Panc1 (cell line): ENCODE results near the gene BBC3. TPM values are rescaled to one million over a fixed set of nuclear protein-coding genes. Genes with fewer than 3 reads are reported as not detected.

ENCODE experiments used
- ATAC-seq: fragments of 200-7000 bp; cut with Tn5 transposase; 2 replicates; pipeline ENCODE4 v1.9.1; 2020; ENCODE audit warnings: mild to moderate bottlenecking, moderate library complexity
- BruUV-seq: library from RNA; stranded (reverse); fragments of 400-500 nt; replicated peaks from 2 replicates; lab custom pipeline; 2021; lab: Mats Ljungman, UMichigan
- CTCF ChIA-PET: fragments of 300-600 bp; sonication (Branson Sonifier 250); formaldehyde crosslinking; loops from one replicate; lab custom pipeline; 2022; ENCODE audit warnings: antibody characterized with exemption; lab: Charles Lee
- POLR2A ChIA-PET: fragments of 300-600 bp; sonication (Branson Sonifier 250); formaldehyde crosslinking; loops from one replicate; lab custom pipeline; 2022; ENCODE audit warnings: antibody characterized with exemption; lab: Charles Lee
- DNase-seq: peaks from one replicate; pipeline ENCODE4 v3.0.0-alpha.2; 2010; ENCODE audit warnings: low read depth, low spot score
- H3K27ac ChIP-seq: 2 replicates; pipeline ENCODE4 v1.5.1; 2011; ENCODE audit warnings: mild to moderate bottlenecking, low read length, inconsistent platforms
- H3K27me3 ChIP-seq: fragments of 200-500 bp; sonication (Bioruptor generic); 2 replicates; pipeline ENCODE4 v1.6.0; 2014; ENCODE audit warnings: low read length, inconsistent platforms; ENCODE audit not compliant: control insufficient read depth, insufficient read depth
- H3K36me3 ChIP-seq: fragments of 200-500 bp; sonication (Bioruptor generic); 2 replicates; pipeline ENCODE4 v1.5.1; 2014; ENCODE audit warnings: inconsistent platforms, mild to moderate bottlenecking, low read length, moderate library complexity; ENCODE audit not compliant: control insufficient read depth, insufficient read depth
- H3K4me1 ChIP-seq: 2 replicates; pipeline ENCODE4 v1.5.1; 2011; ENCODE audit warnings: inconsistent platforms, mild to moderate bottlenecking, low read length, moderate library complexity; ENCODE audit not compliant: control insufficient read depth, insufficient read depth
- H3K4me3 ChIP-seq, 2 experiments: 2 replicates each; pipeline ENCODE4 v1.5.1; 2011 to 2012; ENCODE audit warnings: low read depth in 2 of 2, low read length in 2 of 2, mild to moderate bottlenecking in 2 of 2, inconsistent platforms in 1 of 2, moderate library complexity in 1 of 2
- H3K9me3 ChIP-seq: fragments of 200-500 bp; sonication (Bioruptor generic); 2 replicates; pipeline ENCODE4 v1.5.1; 2014; ENCODE audit warnings: low read depth, mild to moderate bottlenecking, inconsistent platforms, low read length, moderate library complexity; ENCODE audit not compliant: control insufficient read depth, insufficient read depth
- POLR2AphosphoS5 ChIP-seq: IDR thresholded peaks from 2 replicates; pipeline ENCODE4 v1.6.1; 2012; ENCODE audit warnings: mild to moderate bottlenecking, low read depth, low read length, moderate library complexity
- SIN3A ChIP-seq: IDR thresholded peaks from 2 replicates; pipeline ENCODE4 v1.6.1; 2012; ENCODE audit warnings: low read depth, mild to moderate bottlenecking, low read length, moderate library complexity, borderline replicate concordance; ENCODE audit not compliant: insufficient read depth
- TCF7L2 ChIP-seq: IDR thresholded peaks from 2 replicates; pipeline ENCODE4 v1.6.1; 2011; ENCODE audit warnings: mild to moderate bottlenecking, low read depth, low read length, inconsistent platforms
- in situ Hi-C: cut with HindIII; loops from 2 replicates; pipeline ENCODE4 v1.10.0; 2016; ENCODE audit warnings: low sequenced_read_pairs, low pct_unique_long_range_greater_than_20kb
- intact Hi-C: fragments of 100-400 bp; cut with micrococcal nuclease; formaldehyde crosslinking; loops from one replicate; pipeline ENCODE4 v1.10.0; 2022; ENCODE audit not compliant: unreplicated experiment
- total RNA-seq: library from RNA; stranded (reverse); gene quantifications from one replicate; pipeline ENCODE4 v1.2.1, GENCODE V29; 2021; ENCODE audit not compliant: unreplicated experiment
- TF ChIP-seq, protein P1 (sequence below): fragments of 450-650 bp; IDR thresholded peaks from 2 replicates; pipeline ENCODE4 v1.5.1; 2017; ENCODE audit warnings: mild to moderate bottlenecking
- TF ChIP-seq, protein P2 (sequence below), 2 experiments: IDR thresholded peaks; 2 replicates each; pipeline ENCODE4 v1.6.1; 2011 to 2012; ENCODE audit warnings: low read depth in 2 of 2, control low read depth in 1 of 2, low read length in 1 of 2, mild to moderate bottlenecking in 1 of 2, moderate library complexity in 1 of 2; ENCODE audit not compliant: insufficient read depth in 1 of 2

The BBC3 gene
- total RNA-seq, 1 experiment from 2014 or later, result 7.6 TPM

GRCh38 chr19:47221890-47222289 lies 9.1 kb downstream of the BBC3 start:
- intact Hi-C loops, result loop anchor here (10.0 kb wide), 1 partner anchor 177 kb away; the partner anchor contains the start of gene TMEM160
- POLR2A ChIA-PET, result no interaction called here
- CTCF ChIA-PET, result no interaction called here

DNA sequence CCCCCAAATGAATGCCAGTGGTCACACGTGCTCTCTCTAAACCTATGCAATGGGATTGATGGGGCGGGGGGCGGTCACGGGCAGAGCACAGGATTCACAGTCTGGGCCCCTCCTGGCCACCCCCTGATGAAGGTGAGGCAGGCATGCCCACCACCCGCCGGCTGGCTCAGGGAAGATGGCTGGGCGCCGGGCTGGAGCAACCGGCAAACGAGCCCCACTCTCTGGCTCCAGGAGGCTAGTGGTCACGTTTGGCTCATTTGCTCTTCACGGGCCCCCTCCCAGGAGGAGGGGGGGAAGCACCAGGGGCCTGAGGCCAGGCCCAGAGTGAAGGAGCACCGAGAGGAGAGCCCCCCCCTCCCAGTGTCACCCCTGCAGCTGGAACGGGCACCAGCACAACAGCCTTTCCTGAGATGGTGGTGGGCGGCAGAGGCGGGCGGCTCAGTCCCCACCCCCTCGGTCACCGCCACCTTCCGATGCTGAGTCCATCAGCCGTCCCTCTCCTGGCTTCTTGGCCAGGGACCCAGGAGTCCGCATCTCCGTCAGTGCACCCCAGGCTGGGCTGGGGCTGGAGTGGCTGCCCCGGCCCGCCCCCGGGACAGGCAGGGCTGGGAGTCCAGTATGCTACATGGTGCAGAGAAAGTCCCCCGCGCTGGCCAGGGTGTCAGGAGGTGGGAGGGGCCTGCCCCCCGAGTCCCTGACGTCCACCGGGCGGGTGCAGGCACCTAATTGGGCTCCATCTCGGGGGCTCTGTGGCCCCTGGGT lies 9.7 kb downstream of the BBC3 start:
- peaks cover 4% of the 10 kb centered on the region; the same call in 1 of the 2 replicates for H3K4me1 ChIP-seq
- TF ChIP-seq, protein P1, sequence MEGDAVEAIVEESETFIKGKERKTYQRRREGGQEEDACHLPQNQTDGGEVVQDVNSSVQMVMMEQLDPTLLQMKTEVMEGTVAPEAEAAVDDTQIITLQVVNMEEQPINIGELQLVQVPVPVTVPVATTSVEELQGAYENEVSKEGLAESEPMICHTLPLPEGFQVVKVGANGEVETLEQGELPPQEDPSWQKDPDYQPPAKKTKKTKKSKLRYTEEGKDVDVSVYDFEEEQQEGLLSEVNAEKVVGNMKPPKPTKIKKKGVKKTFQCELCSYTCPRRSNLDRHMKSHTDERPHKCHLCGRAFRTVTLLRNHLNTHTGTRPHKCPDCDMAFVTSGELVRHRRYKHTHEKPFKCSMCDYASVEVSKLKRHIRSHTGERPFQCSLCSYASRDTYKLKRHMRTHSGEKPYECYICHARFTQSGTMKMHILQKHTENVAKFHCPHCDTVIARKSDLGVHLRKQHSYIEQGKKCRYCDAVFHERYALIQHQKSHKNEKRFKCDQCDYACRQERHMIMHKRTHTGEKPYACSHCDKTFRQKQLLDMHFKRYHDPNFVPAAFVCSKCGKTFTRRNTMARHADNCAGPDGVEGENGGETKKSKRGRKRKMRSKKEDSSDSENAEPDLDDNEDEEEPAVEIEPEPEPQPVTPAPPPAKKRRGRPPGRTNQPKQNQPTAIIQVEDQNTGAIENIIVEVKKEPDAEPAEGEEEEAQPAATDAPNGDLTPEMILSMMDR, result no peak
- no peak for TF ChIP-seq TCF7L2
- no peak for TF ChIP-seq POLR2AphosphoS5
- TF ChIP-seq, protein P2, sequence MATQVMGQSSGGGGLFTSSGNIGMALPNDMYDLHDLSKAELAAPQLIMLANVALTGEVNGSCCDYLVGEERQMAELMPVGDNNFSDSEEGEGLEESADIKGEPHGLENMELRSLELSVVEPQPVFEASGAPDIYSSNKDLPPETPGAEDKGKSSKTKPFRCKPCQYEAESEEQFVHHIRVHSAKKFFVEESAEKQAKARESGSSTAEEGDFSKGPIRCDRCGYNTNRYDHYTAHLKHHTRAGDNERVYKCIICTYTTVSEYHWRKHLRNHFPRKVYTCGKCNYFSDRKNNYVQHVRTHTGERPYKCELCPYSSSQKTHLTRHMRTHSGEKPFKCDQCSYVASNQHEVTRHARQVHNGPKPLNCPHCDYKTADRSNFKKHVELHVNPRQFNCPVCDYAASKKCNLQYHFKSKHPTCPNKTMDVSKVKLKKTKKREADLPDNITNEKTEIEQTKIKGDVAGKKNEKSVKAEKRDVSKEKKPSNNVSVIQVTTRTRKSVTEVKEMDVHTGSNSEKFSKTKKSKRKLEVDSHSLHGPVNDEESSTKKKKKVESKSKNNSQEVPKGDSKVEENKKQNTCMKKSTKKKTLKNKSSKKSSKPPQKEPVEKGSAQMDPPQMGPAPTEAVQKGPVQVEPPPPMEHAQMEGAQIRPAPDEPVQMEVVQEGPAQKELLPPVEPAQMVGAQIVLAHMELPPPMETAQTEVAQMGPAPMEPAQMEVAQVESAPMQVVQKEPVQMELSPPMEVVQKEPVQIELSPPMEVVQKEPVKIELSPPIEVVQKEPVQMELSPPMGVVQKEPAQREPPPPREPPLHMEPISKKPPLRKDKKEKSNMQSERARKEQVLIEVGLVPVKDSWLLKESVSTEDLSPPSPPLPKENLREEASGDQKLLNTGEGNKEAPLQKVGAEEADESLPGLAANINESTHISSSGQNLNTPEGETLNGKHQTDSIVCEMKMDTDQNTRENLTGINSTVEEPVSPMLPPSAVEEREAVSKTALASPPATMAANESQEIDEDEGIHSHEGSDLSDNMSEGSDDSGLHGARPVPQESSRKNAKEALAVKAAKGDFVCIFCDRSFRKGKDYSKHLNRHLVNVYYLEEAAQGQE (IDR thresholded peaks at IDR 0.05; ENCODE audit: insufficient read depth in 1 of 2, low read depth in 2 of 2, low read length in 1 of 2), result no peak
- no peak for TF ChIP-seq SIN3A
- no peak overlapping the region for H3K27ac ChIP-seq
- CTCF ChIA-PET, result no interaction called here
- DNase-seq, result no peak
- POLR2A ChIA-PET, result no interaction called here
- intact Hi-C loops (loop anchor here (10.0 kb wide), 1 partner anchor 176 kb away; the partner anchor contains the start of gene TMEM160), in situ Hi-C loops (no loop called here)
- H3K36me3 ChIP-seq, result no peaks in the 10 kb centered on the region
- no peaks in the 10 kb centered on the region for H3K27me3 ChIP-seq
- ATAC-seq, result no peak
- H3K4me3 ChIP-seq, result no peak overlapping the region
- no TSS peak for BruUV-seq
- H3K9me3 ChIP-seq, result no peaks in the 10 kb centered on the region

More at GRCh38 chr19:47221890-47222289, 9.1 kb downstream of the BBC3 start:
- BruUV-seq, result no TSS peak
- Histone ChIP-seq H3K36me3 (no peaks in the 10 kb centered on the region; the same call in 1 of the 2 replicates), H3K9me3 (no peaks in the 10 kb centered on the region), H3K4me3 (no peak overlapping the region), H3K27ac (no peak overlapping the region), H3K27me3 (no peaks in the 10 kb centered on the region), H3K4me1 (peaks cover 8% of the 10 kb centered on the region)
- TF ChIP-seq, protein P1, result no peak
- TF ChIP-seq POLR2AphosphoS5 (no peak), SIN3A (no peak), TCF7L2 (no peak)
- TF ChIP-seq, protein P2 (IDR thresholded peaks at IDR 0.05; ENCODE audit: insufficient read depth in 1 of 2, low read depth in 2 of 2, low read length in 1 of 2), result no peak
- in situ Hi-C loops, result no loop called here
- no peak for DNase-seq
- no peak for ATAC-seq
